ENCODE measurements around the gene ANKHD1.
"Not testable (repeated sequence)": the region's sequence is repeated elsewhere in the genome, so short reads cannot be mapped to it uniquely, and the experiment has no call there.

ANKHD1 gene

GRCh38 chr5:140466981-140467742 lies 65.5 kb downstream of the ANKHD1 start:
- H3K4me3 ChIP-seq (replicated peaks; ENCODE audit: low read depth, low read length): no peak overlapping the region
- TF ChIP-seq, protein P1, sequence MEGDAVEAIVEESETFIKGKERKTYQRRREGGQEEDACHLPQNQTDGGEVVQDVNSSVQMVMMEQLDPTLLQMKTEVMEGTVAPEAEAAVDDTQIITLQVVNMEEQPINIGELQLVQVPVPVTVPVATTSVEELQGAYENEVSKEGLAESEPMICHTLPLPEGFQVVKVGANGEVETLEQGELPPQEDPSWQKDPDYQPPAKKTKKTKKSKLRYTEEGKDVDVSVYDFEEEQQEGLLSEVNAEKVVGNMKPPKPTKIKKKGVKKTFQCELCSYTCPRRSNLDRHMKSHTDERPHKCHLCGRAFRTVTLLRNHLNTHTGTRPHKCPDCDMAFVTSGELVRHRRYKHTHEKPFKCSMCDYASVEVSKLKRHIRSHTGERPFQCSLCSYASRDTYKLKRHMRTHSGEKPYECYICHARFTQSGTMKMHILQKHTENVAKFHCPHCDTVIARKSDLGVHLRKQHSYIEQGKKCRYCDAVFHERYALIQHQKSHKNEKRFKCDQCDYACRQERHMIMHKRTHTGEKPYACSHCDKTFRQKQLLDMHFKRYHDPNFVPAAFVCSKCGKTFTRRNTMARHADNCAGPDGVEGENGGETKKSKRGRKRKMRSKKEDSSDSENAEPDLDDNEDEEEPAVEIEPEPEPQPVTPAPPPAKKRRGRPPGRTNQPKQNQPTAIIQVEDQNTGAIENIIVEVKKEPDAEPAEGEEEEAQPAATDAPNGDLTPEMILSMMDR (IDR thresholded peaks at IDR 0.05; ENCODE audit: low read depth, low read length, missing control alignments): no peak
- no peak for DNase-seq (ENCODE audit: extremely low read depth, low read depth)

GRCh38 chr5:140468188-140468587 lies 66.6 kb downstream of the ANKHD1 start:
- no peak overlapping the region for H3K4me3 ChIP-seq (replicated peaks; ENCODE audit: low read depth, low read length)
- TF ChIP-seq, protein P1 (IDR thresholded peaks at IDR 0.05; ENCODE audit: low read depth, low read length, missing control alignments): no peak
- no peak for DNase-seq (ENCODE audit: extremely low read depth, low read depth)

DNA sequence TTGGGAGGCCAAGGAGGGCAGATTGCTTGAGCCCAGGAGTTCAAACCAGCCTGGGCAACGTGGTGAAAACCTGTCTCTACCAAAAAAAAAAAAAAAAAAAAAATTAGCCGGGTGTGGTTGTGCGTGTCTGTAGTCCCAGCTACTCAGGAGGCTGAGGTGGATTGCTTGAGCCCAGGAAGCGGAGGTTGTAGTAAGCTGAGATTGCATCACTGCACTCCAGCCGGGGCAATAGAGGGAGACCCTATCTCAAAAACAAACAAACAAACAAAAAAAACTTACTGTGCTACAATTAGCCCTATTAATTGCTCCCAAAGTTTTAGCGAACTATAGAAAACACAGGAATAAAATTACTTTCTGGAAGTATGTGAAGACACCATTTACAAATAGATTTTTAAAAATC lies 67.6 kb downstream of the ANKHD1 start:
- H3K4me3 ChIP-seq (replicated peaks; ENCODE audit: low read depth, low read length): no peak overlapping the region
- no peak for DNase-seq (ENCODE audit: extremely low read depth, low read depth)
- TF ChIP-seq, protein P1 (IDR thresholded peaks at IDR 0.05; ENCODE audit: low read depth, low read length, missing control alignments): no peak

- DNase-seq (ENCODE audit: extremely low read depth, low read depth): no peak
- TF ChIP-seq, protein P1 (IDR thresholded peaks at IDR 0.05; ENCODE audit: low read depth, low read length, missing control alignments): no peak
- H3K4me3 ChIP-seq (replicated peaks; ENCODE audit: low read depth, low read length): no peak overlapping the region
These were observed 78.8 kb downstream of the ANKHD1 start for GRCh38 chr5:140480310-140481014.

DNA sequence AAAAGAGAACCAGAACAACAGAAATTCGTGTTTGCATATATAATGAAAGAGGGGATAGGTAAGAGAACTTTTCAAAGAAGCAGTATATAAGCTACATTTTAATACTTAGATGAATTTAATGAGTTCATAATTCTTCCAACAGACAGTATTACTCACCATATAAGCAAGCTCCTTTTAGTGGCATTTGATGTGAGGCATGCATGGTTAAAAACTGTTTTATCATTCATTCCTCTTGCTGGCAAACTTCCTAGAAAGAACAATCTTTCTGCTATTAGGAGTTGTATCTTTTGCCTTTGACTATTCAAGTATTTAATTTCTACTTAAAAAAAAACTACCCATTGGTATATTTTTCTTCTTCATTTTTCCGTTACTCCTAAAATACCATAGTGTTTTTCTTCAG lies 80.1 kb downstream of the ANKHD1 start:
- H3K4me3 ChIP-seq (replicated peaks; ENCODE audit: low read depth, low read length): no peak overlapping the region
- peak; percentile 0 for DNase-seq (ENCODE audit: extremely low read depth, low read depth)
- TF ChIP-seq, protein P1 (IDR thresholded peaks at IDR 0.05; ENCODE audit: low read depth, low read length, missing control alignments): no peak

DNA sequence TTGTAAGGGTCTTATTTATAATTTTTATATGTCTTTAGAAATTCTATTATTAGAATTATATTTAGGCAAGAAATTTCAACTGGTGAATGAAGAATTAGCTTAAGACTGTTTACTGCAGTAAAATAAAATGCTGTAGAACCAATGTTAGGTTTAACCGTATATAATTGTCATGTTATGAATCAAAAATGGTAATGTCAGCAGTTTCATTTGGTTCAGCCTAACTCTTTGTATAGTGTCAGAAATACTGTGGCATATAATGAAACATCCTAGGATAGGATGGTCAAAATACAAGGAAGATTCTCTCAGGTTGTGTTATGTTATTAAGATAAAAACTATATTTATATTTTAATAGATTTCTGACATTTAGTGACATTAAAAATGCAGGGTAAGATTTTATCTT lies 81.4 kb downstream of the ANKHD1 start:
- no peak overlapping the region for H3K4me3 ChIP-seq (replicated peaks; ENCODE audit: low read depth, low read length)
- TF ChIP-seq, protein P1 (IDR thresholded peaks at IDR 0.05; ENCODE audit: low read depth, low read length, missing control alignments): no peak
- DNase-seq (ENCODE audit: extremely low read depth, low read depth): no peak

DNA sequence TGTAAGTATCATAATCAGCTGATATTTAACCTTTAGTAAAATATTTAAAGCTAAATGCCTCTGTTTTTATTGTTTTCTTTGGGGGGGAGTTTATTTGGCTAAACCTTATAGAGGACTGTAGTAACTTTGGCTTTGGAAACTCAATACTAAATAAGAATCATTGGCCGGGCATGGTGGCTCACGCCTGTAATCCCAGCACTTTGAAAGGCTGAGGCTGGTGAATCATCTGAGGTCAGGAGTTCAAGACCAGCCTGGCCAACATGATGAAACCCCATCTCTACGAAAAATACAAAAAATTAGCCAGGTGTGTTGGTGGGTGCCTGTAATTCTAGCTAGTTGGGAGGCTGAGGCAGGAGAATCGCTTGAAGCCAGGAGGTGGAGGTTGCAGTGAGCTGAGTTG lies 86.5 kb downstream of the ANKHD1 start:
- not testable (repeated sequence) for H3K4me3 ChIP-seq (replicated peaks; ENCODE audit: low read depth, low read length); DNase-seq (ENCODE audit: extremely low read depth, low read depth)

All from HFF-Myc (cell line).